Ramos (cell line): Measurements from ENCODE around the gene MACROD2.

ENCODE experiments used
- in situ Hi-C: fragments of 300-500 bp; cut with MboI; formaldehyde crosslinking; loops from one replicate; pipeline ENCODE4 v1.14.3; 2022; ENCODE audit warnings: low sequenced_read_pairs; ENCODE audit not compliant: unreplicated experiment

MACROD2 gene

GRCh38 chr20:15032352-15032622 is 1037.0 kb downstream of the MACROD2 start:
- in situ Hi-C loops: no loop called here

GRCh38 chr20:15033269-15033668 is 1038.0 kb downstream of the MACROD2 start:
- in situ Hi-C loops: no loop called here

GRCh38 chr20:15033891-15034290 is 1038.6 kb downstream of the MACROD2 start:
- in situ Hi-C loops: no loop called here

- in situ Hi-C loops: no loop called here
These were observed 1041.6 kb downstream of the MACROD2 start for GRCh38 chr20:15036948-15037347.

- in situ Hi-C loops: no loop called here
These were observed 1043.9 kb downstream of the MACROD2 start for GRCh38 chr20:15039088-15039752.

- in situ Hi-C loops: no loop called here
These were observed 1047.4 kb downstream of the MACROD2 start for GRCh38 chr20:15042723-15043122.

DNA sequence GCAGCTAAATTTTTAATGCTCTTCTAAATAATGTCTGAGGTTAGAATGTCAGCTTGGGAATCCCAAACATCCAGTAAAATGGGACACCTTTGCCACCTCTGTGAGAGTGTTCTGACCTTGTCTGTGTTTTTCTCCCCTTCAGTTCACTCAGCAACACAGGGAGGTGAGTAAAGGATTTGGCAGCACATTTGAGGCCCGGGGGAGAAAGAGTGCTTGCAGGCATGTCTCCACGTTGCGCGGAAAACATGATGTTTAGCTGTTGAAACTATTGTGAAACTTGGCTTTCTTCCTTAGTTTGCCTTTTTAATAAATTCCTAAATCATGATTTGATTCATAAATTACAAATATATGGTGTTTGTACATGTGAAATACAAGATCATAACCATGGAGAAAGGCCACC is 1049.9 kb downstream of the MACROD2 start:
- in situ Hi-C loops: no loop called here

DNA sequence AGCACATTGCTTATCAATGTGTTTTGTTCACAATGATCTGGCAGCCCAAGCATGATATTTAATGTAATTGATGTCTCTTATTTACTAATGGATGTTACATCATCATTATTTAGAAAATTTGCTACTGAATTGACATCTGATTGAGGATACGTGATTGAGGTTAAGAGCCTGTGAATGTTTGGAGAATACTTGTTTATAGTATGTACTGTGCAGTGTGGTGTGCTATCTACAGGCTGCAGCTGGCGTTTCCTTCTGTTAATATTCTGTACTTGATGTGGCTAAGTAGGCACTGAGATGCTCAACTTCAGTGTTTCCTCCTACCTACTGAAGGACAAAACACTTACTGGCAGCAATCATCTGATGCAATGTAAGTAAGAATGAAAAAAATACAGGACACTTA is 1051.7 kb downstream of the MACROD2 start:
- in situ Hi-C loops: no loop called here

GRCh38 chr20:15047601-15048000 is 1052.3 kb downstream of the MACROD2 start:
- in situ Hi-C loops: no loop called here

DNA sequence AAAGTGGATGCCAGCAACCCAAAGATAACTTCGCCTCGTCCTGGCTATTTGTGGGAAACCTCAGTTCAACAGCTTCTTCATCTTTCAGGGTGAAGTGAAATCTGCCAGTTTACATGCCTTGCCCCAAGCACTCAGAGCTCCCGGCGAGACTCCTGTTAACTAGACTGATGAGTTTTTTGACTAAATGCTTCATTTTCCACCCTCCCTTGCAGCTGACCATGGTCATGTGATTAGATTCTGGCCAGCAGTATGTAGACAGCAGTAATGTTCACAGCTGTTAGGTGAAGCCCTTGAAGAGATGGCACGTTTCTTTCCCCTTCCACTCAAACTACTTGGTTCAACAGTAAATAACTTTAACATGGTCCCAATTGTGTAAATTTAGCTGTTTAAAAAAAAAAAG is 1060.9 kb downstream of the MACROD2 start:
- in situ Hi-C loops: no loop called here

DNA sequence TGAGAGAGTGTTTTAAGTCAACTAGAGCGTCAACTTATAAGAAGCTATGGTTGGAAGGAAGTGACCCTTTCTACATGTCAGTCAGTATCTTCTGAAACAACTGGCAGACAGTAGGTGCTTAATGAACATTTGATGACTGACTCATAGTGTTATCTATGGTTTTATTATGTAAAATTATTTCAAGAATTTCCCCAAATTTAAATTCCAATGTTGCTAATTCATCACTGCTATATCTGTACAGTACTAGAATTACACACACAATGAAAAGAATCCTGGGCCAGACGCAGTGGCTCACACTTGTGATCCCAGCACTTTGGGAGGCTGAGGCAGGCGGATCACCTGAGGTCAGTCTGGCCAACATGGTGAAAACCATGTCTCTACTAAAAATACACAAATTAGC is 1063.5 kb downstream of the MACROD2 start:
- in situ Hi-C loops: no loop called here

DNA sequence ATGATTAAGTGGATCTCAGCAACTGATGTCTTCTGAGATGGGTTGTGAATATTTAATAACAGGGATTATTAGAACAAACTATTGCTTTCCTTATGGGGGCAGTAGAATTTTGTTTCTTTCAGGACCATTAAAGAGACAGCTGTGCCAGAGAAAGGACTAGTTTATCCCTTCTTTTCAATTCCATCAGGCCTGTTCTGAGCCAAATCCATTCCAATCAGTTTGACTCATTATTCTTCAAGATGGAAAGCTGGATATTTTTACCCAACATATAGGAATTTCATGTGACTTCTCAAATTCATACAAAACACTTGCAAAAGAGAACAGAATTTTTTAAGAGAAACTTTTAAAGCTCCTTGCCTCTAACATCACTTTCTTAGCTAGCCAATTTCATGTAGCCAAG is 1064.1 kb downstream of the MACROD2 start:
- in situ Hi-C loops: no loop called here

GRCh38 chr20:15060265-15061060 is 1065.1 kb downstream of the MACROD2 start:
- in situ Hi-C loops: no loop called here

DNA sequence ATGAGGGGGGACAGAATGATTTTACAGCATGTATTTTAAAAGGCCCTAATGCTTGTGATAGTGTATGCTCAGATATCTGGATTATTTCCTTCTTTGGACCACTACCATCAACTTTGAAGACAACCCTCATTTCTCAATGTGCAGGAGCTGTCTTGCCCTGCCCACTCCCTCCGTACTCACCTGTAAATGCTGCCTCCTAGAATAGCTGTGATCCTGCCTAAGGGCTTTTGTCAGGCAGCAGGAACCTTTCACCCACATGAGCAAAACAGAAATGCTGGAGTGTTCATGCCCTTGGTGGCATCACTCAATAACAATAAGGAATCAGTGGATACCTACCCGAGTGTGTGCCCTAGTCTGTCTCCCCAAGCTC is 1065.7 kb downstream of the MACROD2 start:
- in situ Hi-C loops: no loop called here

GRCh38 chr20:15061955-15062354 is 1066.6 kb downstream of the MACROD2 start:
- in situ Hi-C loops: no loop called here

DNA sequence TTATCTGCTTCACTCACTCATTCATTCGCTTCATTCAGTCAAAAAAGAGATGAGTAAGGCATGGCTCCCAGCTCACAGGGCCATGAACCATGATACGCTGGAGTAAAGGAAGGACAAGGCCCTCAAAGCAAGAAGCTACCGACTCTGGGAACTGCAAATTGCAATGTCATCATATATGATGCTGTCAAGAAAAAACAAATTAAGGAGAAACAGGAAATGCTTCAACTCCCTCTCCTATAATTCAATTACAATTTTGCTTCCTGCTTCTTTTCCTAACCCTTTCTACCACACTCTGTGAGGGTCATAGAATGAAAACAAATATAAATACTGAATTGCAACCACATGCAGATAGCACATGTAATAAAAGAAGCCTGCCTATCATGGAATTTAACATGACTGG is 1067.8 kb downstream of the MACROD2 start:
- in situ Hi-C loops: no loop called here

DNA sequence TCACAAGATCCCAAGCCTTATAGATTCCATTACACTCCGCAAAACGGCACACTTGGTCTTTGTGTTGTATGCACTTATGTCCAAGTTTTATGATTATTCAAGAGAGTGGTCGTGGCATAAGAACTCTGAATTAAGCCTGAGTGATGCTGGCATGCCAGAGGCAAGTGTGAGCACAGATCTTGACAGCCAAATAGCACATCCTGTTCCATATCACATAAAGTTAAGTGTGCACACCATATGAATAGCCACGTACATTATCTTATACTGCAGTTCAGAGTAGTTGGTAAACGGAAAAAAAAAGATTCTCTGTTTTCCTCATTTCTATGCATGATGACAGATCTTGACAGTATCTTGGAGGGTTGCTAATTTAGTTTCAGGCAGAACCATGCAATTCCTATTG is 1069.4 kb downstream of the MACROD2 start:
- in situ Hi-C loops: no loop called here

- in situ Hi-C loops: no loop called here
These were observed 1070.5 kb downstream of the MACROD2 start for GRCh38 chr20:15065794-15066193.

DNA sequence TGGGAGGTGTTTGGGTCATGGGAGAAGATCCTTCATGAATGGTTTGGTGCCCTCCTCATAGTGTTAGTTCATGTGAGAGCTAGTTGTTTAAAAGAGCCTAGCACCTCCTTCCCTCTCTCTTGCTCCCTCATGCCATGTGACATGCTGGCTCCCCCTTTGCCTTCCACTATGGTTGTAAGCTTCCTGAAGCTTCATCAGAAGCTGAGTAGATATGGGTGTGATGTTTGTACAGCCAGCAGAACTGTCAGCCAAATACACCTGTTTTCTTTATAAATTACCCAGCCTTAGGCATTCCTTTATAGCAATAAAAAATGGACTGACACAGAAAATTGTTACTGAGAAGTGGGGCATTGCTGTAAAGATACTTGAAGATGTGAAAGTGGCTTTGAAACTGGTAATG is 1073.2 kb downstream of the MACROD2 start:
- in situ Hi-C loops: no loop called here

GRCh38 chr20:15069355-15069754 is 1074.0 kb downstream of the MACROD2 start:
- in situ Hi-C loops: no loop called here

GRCh38 chr20:15071085-15071808 is 1075.9 kb downstream of the MACROD2 start:
- in situ Hi-C loops: no loop called here

- in situ Hi-C loops: no loop called here
These were observed 1077.0 kb downstream of the MACROD2 start for GRCh38 chr20:15072316-15072715.
